Small intestine (tissue), 7 donors: ENCODE results near the gene SELENBP1. TPM values are rescaled to one million over a fixed set of nuclear protein-coding genes. Genes with fewer than 3 reads are reported as not detected.

ENCODE experiments used
- DNase-seq, 2 donors: peaks; one replicate each; pipeline versions ENCODE4 v3.0.0 to v3.0.0-alpha.2; 2013
- FAIRE-seq: peaks from 2 replicates; lab custom pipeline; 2012; peaks lifted over from hg19 to GRCh38; lab: Jason Lieb, UNC
- H3K27ac ChIP-seq, 3 donors: one replicate each; pipeline ENCODE4 v1.5.1; 2013; ENCODE audit warnings: low read length in 2 of 3, mild to moderate bottlenecking in 2 of 3, control low read depth in 1 of 3, inconsistent platforms in 1 of 3, low read depth in 1 of 3, moderate library complexity in 1 of 3
- H3K27me3 ChIP-seq, 3 donors: one replicate each; pipeline ENCODE4 v1.6.1; 2013; ENCODE audit warnings: low read length in 3 of 3, inconsistent platforms in 1 of 3; ENCODE audit not compliant: control insufficient read depth in 3 of 3, insufficient read depth in 3 of 3
- H3K36me3 ChIP-seq, 3 donors: one replicate each; pipeline ENCODE4 v1.6.1; 2013; ENCODE audit warnings: low read length in 3 of 3, inconsistent platforms in 1 of 3, low read depth in 1 of 3, mild to moderate bottlenecking in 1 of 3, moderate library complexity in 1 of 3; ENCODE audit not compliant: control insufficient read depth in 3 of 3, insufficient read depth in 2 of 3
- H3K4me1 ChIP-seq, 3 donors: one replicate each; pipeline ENCODE4 v1.6.1; 2013; ENCODE audit warnings: low read length in 2 of 3, inconsistent platforms in 1 of 3, low read depth in 1 of 3, mild to moderate bottlenecking in 1 of 3, moderate library complexity in 1 of 3; ENCODE audit not compliant: control insufficient read depth in 3 of 3, insufficient read depth in 2 of 3
- H3K4me3 ChIP-seq, 3 donors: one replicate each; pipeline ENCODE4 v1.5.1; 2013; ENCODE audit warnings: low read length in 3 of 3, control low read depth in 1 of 3, inconsistent platforms in 1 of 3, low read depth in 1 of 3, mild to moderate bottlenecking in 1 of 3, moderate library complexity in 1 of 3
- H3K9me3 ChIP-seq, 2 donors: one replicate each; pipeline ENCODE4 v1.6.1; 2013; ENCODE audit warnings: low read depth in 1 of 2, low read length in 1 of 2; ENCODE audit not compliant: control insufficient read depth in 2 of 2, insufficient read depth in 1 of 2
- WGBS, 3 donors: extraction: QIAGEN DNeasy Blood & Tissue Kit; methylation state at CpG; one replicate each; pipeline ENCODE4 v1.1.7; 2013; 5-methylcytosine and 5-hydroxymethylcytosine counted together
- polyA plus RNA-seq, 4 donors: library from polyadenylated mRNA; stranded (reverse) in 3 of 4; unstranded in 1 of 4; fragments of 200-250 nt in 3 of 4; fragments of 120-200 nt in 1 of 4; gene quantifications; one replicate each; pipeline versions ENCODE4 v1.2.1 to v1.2.3, GENCODE V29; 2013
- donor health status: healthy with polysubstance abuse.
- donor health status: control.
- donor health status: control.
- donor health status: Bipolar disorder and iron deficiency.
- donor health status: healthy.

SELENBP1 gene
- polyA plus RNA-seq, 4 donors, result 83.7 to 302 (median 132) TPM

DNA sequence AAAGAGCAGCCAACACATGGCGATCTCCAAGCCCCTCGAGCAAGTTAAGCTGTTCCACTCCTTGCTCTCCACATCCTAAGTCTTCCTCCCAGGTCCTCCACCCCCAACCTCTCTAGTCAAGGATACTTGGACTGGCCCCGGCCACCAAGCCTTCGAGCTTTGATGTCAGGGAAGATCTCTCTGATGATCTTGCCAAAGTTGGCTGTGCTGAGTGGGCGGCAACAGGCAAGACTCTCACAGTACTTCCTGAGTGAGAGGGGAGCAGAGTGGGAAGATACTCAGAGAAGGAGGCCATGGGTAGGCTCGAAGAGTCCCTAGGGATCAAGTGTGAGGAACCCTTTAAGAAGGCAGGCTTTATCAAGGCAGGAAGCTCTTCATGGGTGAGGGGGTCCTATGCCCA lies 28.2 kb downstream of the SELENBP1 start:
- WGBS, 3 donors, result 81 to 86% (median 82%) methylated on average over 6 of the region's 6 CpGs
- DNase-seq (no peak), FAIRE-seq (no peak)
- H3K27me3 ChIP-seq, result no peaks in the 10 kb centered on the region
- no peak overlapping the region for H3K4me3 ChIP-seq
- peaks cover 4 to 15% (median 8%) of the 10 kb centered on the region in 3 donors for H3K4me1 ChIP-seq
- H3K36me3 ChIP-seq, result peaks cover 8 to 30% (median 15%) of the 10 kb centered on the region in 3 donors
- no peak overlapping the region for H3K27ac ChIP-seq
- H3K9me3 ChIP-seq, result no peaks in the 10 kb centered on the region

GRCh38 chr1:151343587-151343986 lies 28.9 kb downstream of the SELENBP1 start:
- DNase-seq (no peak), FAIRE-seq (no peak)
- Histone ChIP-seq H3K36me3 (peaks cover 8 to 30% (median 15%) of the 10 kb centered on the region in 3 donors), H3K9me3 (no peaks in the 10 kb centered on the region), H3K4me3 (no peak overlapping the region), H3K27ac (no peak overlapping the region), H3K27me3 (no peaks in the 10 kb centered on the region), H3K4me1 (peaks cover 4 to 15% (median 8%) of the 10 kb centered on the region in 3 donors)
- 77 to 85% (median 79%) methylated on average over 9 of the region's 9 CpGs for WGBS, 3 donors

DNA sequence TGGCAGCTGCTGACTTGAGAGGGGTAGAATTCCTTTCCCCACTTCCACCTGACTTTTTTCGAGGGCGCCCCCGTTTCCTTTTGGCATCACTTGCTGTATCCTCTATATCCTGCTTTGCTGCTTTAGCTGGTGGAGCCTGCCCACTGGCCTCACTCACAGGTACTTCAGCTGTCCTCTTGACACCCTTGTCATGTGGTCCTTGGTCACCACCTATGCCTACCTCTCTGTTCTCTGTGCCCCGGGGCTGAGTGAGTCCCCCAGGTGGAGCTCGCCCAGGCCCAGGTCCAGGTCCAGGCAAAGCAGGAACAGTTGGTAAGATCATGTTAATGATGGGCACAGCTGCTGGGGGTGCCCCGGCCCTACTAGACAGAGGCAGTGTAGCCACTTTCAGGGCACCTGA lies 29.9 kb downstream of the SELENBP1 start:
- FAIRE-seq (no peak), DNase-seq (no peak)
- Histone ChIP-seq H3K4me3 (no peak overlapping the region), H3K36me3 (peaks cover 8 to 30% (median 15%) of the 10 kb centered on the region in 3 donors), H3K9me3 (no peaks in the 10 kb centered on the region), H3K4me1 (peaks cover 4 to 10% (median 5%) of the 10 kb centered on the region in 3 donors), H3K27ac (no peak overlapping the region), H3K27me3 (no peaks in the 10 kb centered on the region)
- 86 to 92% (median 90%) methylated on average over 6 of the region's 6 CpGs for WGBS, 3 donors

GRCh38 chr1:151342021-151342420 lies 30.5 kb downstream of the SELENBP1 start:
- 93 to 95% (median 93%) methylated on average over 2 of the region's 2 CpGs for WGBS, 3 donors

DNA sequence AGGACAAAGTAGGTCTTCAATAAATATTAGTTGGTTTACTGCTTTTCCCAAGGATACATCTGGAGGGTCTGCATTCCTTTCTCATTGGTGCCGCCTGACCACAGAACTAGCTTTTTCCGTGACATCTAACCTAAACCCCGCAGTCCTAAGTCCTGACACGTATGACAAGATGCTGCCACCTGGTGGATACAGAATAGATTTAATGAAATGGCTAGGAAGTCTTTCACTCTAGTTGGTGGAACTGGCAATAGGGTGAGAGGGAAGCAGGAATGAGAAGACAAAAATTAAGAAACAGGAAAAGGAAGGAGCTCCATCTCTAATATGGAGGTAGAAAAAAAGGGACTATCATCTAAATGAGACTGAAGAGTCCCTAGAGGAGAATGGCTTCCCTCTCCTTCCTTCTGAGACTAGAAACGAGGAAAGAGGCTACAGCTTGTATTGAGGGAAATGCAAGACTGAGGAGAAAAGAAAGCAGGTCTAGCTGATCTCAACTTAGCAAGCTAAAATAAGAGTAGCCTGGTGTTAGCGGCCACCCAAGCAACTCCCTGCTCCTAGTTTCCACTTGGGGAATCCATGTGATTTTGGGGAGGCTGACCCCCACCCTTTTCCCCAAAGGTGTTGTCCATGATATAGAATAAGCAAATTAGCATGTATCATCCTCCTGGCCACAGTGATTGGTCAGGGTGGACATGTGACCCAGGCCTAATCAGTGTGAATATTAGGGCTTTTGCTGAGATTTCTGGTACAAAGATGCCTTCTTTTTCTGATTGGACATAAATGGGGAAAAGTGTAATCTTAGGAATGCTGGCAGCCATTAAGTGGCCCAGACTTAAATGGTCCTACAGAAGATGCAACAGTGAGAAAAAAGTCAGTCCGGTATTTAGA lies 31.4 kb downstream of the SELENBP1 start:
- WGBS, 3 donors, result 30 to 37% (median 33%) methylated on average over 7 of the region's 7 CpGs
- peaks cover 3 to 6% (median 3%) of the 10 kb centered on the region in 3 donors for H3K4me1 ChIP-seq
- peak overlapping the region in 1 of 3 donors; percentile 65 for H3K27ac ChIP-seq
- peaks cover 8 to 29% (median 15%) of the 10 kb centered on the region in 3 donors for H3K36me3 ChIP-seq
- no peak overlapping the region for H3K4me3 ChIP-seq
- peak; percentile 84 to 87 for DNase-seq
- H3K27me3 ChIP-seq, result no peaks in the 10 kb centered on the region
- no peak for FAIRE-seq
- H3K9me3 ChIP-seq, result no peaks in the 10 kb centered on the region

More at GRCh38 chr1:151342021-151342420, 30.5 kb downstream of the SELENBP1 start:
- Histone ChIP-seq H3K27me3 (no peaks in the 10 kb centered on the region), H3K36me3 (peaks cover 8 to 30% (median 15%) of the 10 kb centered on the region in 3 donors), H3K27ac (no peak overlapping the region), H3K9me3 (no peaks in the 10 kb centered on the region), H3K4me1 (peaks cover 4 to 10% (median 4%) of the 10 kb centered on the region in 3 donors), H3K4me3 (peak overlapping the region in 1 of 3 donors; percentile 10)
- no peak for DNase-seq
- no peak for FAIRE-seq

DNA sequence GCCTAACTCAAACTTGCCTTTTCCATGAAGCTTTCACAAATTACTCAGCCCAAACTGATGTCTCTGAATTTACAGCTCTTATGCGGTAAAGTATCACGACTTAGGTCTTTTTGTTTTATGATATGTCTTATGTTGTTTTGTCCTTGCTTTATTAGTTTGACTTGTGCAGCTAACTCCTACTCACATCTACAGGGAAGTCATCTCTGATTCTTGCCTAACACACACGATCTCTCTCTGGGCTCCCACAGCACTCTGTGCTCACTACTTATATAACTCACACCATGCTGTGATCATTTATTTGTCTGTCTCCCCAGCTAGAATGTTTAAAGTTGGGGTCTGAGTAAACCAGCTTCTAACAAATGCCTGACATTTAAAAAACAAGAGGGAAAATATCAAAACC lies 35.9 kb downstream of the SELENBP1 start:
- WGBS, 3 donors, result 89 to 94% (median 90%) methylated on average over 3 of the region's 3 CpGs
- FAIRE-seq (no peak), DNase-seq (no peak)
- H3K9me3 ChIP-seq, result no peaks in the 10 kb centered on the region
- no peaks in the 10 kb centered on the region for H3K27me3 ChIP-seq
- no peak overlapping the region for H3K4me3 ChIP-seq
- no peaks in the 10 kb centered on the region for H3K36me3 ChIP-seq
- H3K27ac ChIP-seq, result no peak overlapping the region
- H3K4me1 ChIP-seq, result no peaks in the 10 kb centered on the region

DNA sequence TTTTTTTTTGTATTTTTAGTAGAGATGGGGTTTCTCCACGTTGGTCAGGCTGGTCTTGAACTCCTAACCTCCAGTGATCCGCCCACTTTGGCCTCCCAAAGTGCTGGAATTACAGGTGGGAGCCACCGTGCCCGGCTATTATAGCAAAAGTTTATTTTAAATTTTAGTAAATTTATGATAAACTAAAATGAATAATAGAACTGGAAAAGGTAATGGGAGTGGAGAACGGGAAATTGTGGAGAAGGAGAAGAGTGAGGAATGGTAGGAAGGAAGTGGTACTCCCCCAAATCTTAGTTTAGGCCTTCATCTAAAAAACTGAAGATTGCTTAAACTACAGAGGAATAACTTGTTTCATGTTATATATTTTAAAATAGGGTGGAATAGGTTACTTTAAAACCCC lies 37.7 kb downstream of the SELENBP1 start:
- no peaks in the 10 kb centered on the region for H3K9me3 ChIP-seq
- H3K36me3 ChIP-seq, result no peaks in the 10 kb centered on the region
- H3K4me3 ChIP-seq, result no peak overlapping the region
- WGBS, 3 donors, result 77 to 85% (median 85%) methylated on average over 5 of the region's 5 CpGs
- DNase-seq, result no peak
- H3K27ac ChIP-seq, result no peak overlapping the region
- FAIRE-seq, result no peak
- no peaks in the 10 kb centered on the region for H3K27me3 ChIP-seq
- H3K4me1 ChIP-seq, result no peaks in the 10 kb centered on the region

DNA sequence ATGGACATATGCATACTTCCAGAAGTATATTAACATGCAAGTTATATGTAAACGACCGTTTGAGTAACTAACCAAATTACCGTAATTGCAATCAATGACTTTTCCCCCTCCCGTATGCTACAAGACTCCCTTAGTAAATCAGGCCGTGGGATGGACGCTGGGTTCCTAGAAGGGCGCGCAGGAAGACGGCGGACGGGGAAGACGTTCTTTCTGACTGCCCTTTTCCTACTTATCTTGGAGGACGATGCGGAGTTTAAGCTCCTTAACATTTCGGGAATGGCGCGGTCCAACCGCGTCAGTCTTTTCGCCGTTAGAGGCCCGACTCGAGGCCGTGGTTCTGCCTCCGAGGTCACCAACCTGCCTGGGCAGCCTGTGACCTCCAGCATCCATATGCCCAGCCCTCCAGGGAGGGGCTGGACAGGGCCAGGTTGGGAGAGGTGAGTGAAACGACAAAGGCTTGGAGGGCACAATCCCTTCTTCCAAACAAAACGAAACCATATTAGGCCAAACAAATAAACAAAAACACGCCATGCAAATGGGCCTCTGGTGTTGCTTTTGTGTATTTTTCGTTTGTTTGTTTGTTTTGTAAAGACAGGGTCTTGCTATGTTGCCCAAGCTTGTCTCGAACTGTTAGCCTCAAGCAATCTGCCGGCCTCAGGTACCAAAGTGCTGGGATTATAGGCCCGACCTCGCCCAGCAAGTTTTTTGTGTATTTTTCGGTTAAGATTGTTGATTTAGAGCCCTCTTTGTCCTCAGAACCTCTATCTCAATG lies 44.4 kb downstream of the SELENBP1 start:
- peaks cover 0 to 17% (median 4%) of the 10 kb centered on the region in 3 donors for H3K4me1 ChIP-seq
- no peaks in the 10 kb centered on the region for H3K27me3 ChIP-seq
- FAIRE-seq (no peak), DNase-seq (peak in 1 of 2 donors; percentile 31)
- H3K27ac ChIP-seq, result peak overlapping the region; percentile 36 to 87 (median 81)
- 10 to 18% (median 17%) methylated on average over 34 of the region's 34 CpGs for WGBS, 3 donors
- peak overlapping the region; percentile 86 to 87 (median 87) for H3K4me3 ChIP-seq
- no peaks in the 10 kb centered on the region for H3K9me3 ChIP-seq
- peaks cover 0 to 25% (median 4%) of the 10 kb centered on the region in 3 donors for H3K36me3 ChIP-seq
